IMR-90 (cell line): Measurements from ENCODE around the gene PFDN5. TPM values are rescaled to one million over a fixed set of nuclear protein-coding genes. Genes with fewer than 3 reads are reported as not detected.

Experiments used
- ATAC-seq: fragments of 200-7000 bp; cut with Tn5 transposase; 2 replicates; pipeline ENCODE4 v1.9.1; 2020; ENCODE audit warnings: low read depth, mild to moderate bottlenecking, moderate library complexity
- BruUV-seq: library from RNA; stranded (reverse); fragments of 400-500 nt; replicated peaks from 2 replicates; lab custom pipeline; 2021; lab: Mats Ljungman, UMichigan
- CTCF ChIA-PET: fragments of 300-600 bp; formaldehyde crosslinking; extraction: SDS; loops from one replicate; lab custom pipeline; 2021; ENCODE audit warnings: antibody characterized with exemption; lab: Yijun Ruan, JAX
- POLR2A ChIA-PET: fragments of 300-600 bp; sonication (Branson Sonifier 250); formaldehyde crosslinking; loops from one replicate; lab custom pipeline; 2022; ENCODE audit warnings: antibody characterized with exemption; ENCODE audit not compliant: unreplicated experiment; lab: Charles Lee
- DNase-seq: peaks from one replicate; pipeline ENCODE4 v3.0.0; 2013
- H2AFZ ChIP-seq: replicated peaks from 2 replicates; pipeline ENCODE3; 2013; ENCODE audit warnings: low read length, mild to moderate bottlenecking; ENCODE audit not compliant: poor library complexity
- H2AK5ac ChIP-seq: 2 replicates; pipeline ENCODE4 v1.6.1; 2013; ENCODE audit warnings: low read depth, low read length, inconsistent platforms
- H2AK9ac ChIP-seq: replicated peaks from 2 replicates; pipeline ENCODE3; 2013; ENCODE audit warnings: mild to moderate bottlenecking, low read depth, low read length, moderate library complexity; ENCODE audit not compliant: poor library complexity
- H2BK120ac ChIP-seq: 2 replicates; pipeline ENCODE4 v1.6.1; 2013; ENCODE audit warnings: low read depth, low read length, inconsistent platforms
- H2BK15ac ChIP-seq: 3 replicates; pipeline ENCODE4 v1.6.1; 2013; ENCODE audit warnings: low read depth, low read length, inconsistent platforms
- H2BK20ac ChIP-seq: 2 replicates; pipeline ENCODE4 v1.6.1; 2013; ENCODE audit warnings: low read depth, mild to moderate bottlenecking, inconsistent platforms, low read length, moderate library complexity
- H2BK5ac ChIP-seq: 2 replicates; pipeline ENCODE4 v1.6.1; 2013; ENCODE audit warnings: mild to moderate bottlenecking, low read depth, low read length, inconsistent platforms; ENCODE audit not compliant: poor library complexity, severe bottlenecking
- H3K14ac ChIP-seq: replicated peaks from 2 replicates; pipeline ENCODE4 v1.6.1; 2013; ENCODE audit warnings: low read depth, low read length, inconsistent platforms
- H3K18ac ChIP-seq: 2 replicates; pipeline ENCODE4 v1.6.1; 2013; ENCODE audit warnings: low read depth, low read length, control low read depth
- H3K23ac ChIP-seq: 2 replicates; pipeline ENCODE4 v1.6.1; 2013; ENCODE audit warnings: low read depth, low read length, inconsistent platforms
- H3K27ac ChIP-seq: 2 replicates; pipeline ENCODE4 v1.5.1; 2013; ENCODE audit warnings: mild to moderate bottlenecking, control low read depth, low read length; ENCODE audit not compliant: insufficient read depth
- H3K27me3 ChIP-seq: 2 replicates; pipeline ENCODE4 v1.6.1; 2013; ENCODE audit warnings: low read length; ENCODE audit not compliant: control insufficient read depth, insufficient read depth
- H3K36me3 ChIP-seq: 2 replicates; pipeline ENCODE4 v1.6.1; 2013; ENCODE audit warnings: low read length, mixed read lengths; ENCODE audit not compliant: control insufficient read depth, insufficient read depth
- H3K4ac ChIP-seq: 2 replicates; pipeline ENCODE4 v1.6.1; 2013; ENCODE audit warnings: low read depth, low read length, inconsistent platforms
- H3K4me1 ChIP-seq: 2 replicates; pipeline ENCODE4 v1.6.1; 2013; ENCODE audit warnings: low read length, mixed read lengths; ENCODE audit not compliant: control insufficient read depth, insufficient read depth
- H3K4me2 ChIP-seq: 2 replicates; pipeline ENCODE4 v1.6.1; 2013; ENCODE audit warnings: low read depth, mild to moderate bottlenecking, control low read depth, low read length, moderate library complexity
- H3K4me3 ChIP-seq: 2 replicates; pipeline ENCODE4 v1.5.1; 2013; ENCODE audit warnings: low read depth, mild to moderate bottlenecking, control low read depth, low read length, moderate library complexity; ENCODE audit not compliant: insufficient read depth
- H3K56ac ChIP-seq: 2 replicates; pipeline ENCODE4 v1.6.1; 2013; ENCODE audit warnings: low read length, inconsistent platforms; ENCODE audit not compliant: insufficient read depth; ENCODE audit errors: extremely low read depth
- H3K79me1 ChIP-seq, 2 experiments: 2 replicates each; pipeline ENCODE4 v1.6.1; 2013; ENCODE audit warnings: low read length in 2 of 2, inconsistent platforms in 1 of 2, low read depth in 1 of 2
- H3K9ac ChIP-seq: 2 replicates; pipeline ENCODE4 v1.6.1; 2013; ENCODE audit warnings: low read depth, low read length, control low read depth
- H3K9me1 ChIP-seq: 2 replicates; pipeline ENCODE4 v1.6.1; 2013; ENCODE audit warnings: low read length, inconsistent platforms; ENCODE audit not compliant: insufficient read depth
- H3K9me3 ChIP-seq: 2 replicates; pipeline ENCODE4 v1.6.1; 2013; ENCODE audit warnings: low read length; ENCODE audit not compliant: control insufficient read depth, insufficient read depth
- H4K20me1 ChIP-seq: 2 replicates; pipeline ENCODE4 v1.6.1; 2013; ENCODE audit warnings: low read length, inconsistent platforms; ENCODE audit not compliant: insufficient read depth
- H4K5ac ChIP-seq: 2 replicates; pipeline ENCODE4 v1.6.1; 2013; ENCODE audit warnings: mild to moderate bottlenecking, low read depth, low read length, control low read depth
- H4K8ac ChIP-seq, 2 experiments: 2 replicates each; pipeline ENCODE4 v1.6.1; 2013; ENCODE audit warnings: low read depth in 2 of 2, low read length in 2 of 2, control low read depth in 1 of 2, inconsistent platforms in 1 of 2
- H4K91ac ChIP-seq: 2 replicates; pipeline ENCODE4 v1.6.1; 2013; ENCODE audit warnings: low read depth, low read length, inconsistent platforms; ENCODE audit not compliant: insufficient read depth
- BHLHE40 ChIP-seq: fragments of 150-350 bp; IDR thresholded peaks from 2 replicates; pipeline ENCODE4 v1.6.1; 2016; ENCODE audit warnings: mild to moderate bottlenecking, low read depth, low read length
- CEBPB ChIP-seq: IDR thresholded peaks from 2 replicates; pipeline ENCODE4 v1.6.1; 2012; ENCODE audit warnings: low read depth, low read length, improper control_type of control experiment
- CHD1 ChIP-seq: IDR thresholded peaks from 2 replicates; pipeline ENCODE4 v1.6.1; 2012; ENCODE audit warnings: low read depth, low read length, improper control_type of control experiment
- CTCF ChIP-seq: conservative IDR thresholded peaks from 2 replicates; pipeline ENCODE4 v1.5.1; 2012; ENCODE audit warnings: mild to moderate bottlenecking, low read depth, low read length, improper control_type of control experiment
- FOS ChIP-seq: fragments of 150-350 bp; IDR thresholded peaks from 2 replicates; pipeline ENCODE4 v1.6.1; 2016; ENCODE audit warnings: low read depth, low read length
- MAFK ChIP-seq: IDR thresholded peaks from 2 replicates; pipeline ENCODE4 v1.6.1; 2012; ENCODE audit warnings: low read depth, low read length, improper control_type of control experiment
- MXI1 ChIP-seq: IDR thresholded peaks from 2 replicates; pipeline ENCODE4 v1.6.1; 2012; ENCODE audit warnings: low read depth, mild to moderate bottlenecking, low read length, moderate library complexity, borderline replicate concordance
- NFE2L2 ChIP-seq: fragments of 150-350 bp; IDR thresholded peaks from 2 replicates; pipeline ENCODE4 v1.6.1; 2016; ENCODE audit warnings: low read depth, mild to moderate bottlenecking, low read length
- POLR2A ChIP-seq: IDR thresholded peaks from 2 replicates; pipeline ENCODE4 v1.6.1; 2012; ENCODE audit warnings: mild to moderate bottlenecking, low read depth, low read length
- RAD21 ChIP-seq: IDR thresholded peaks from 2 replicates; pipeline ENCODE4 v1.6.1; 2012; ENCODE audit warnings: low read length, improper control_type of control experiment
- RFX5 ChIP-seq: IDR thresholded peaks from 2 replicates; pipeline ENCODE4 v1.8.0; 2012; ENCODE audit warnings: low read depth, mild to moderate bottlenecking, low read length, moderate library complexity
- SMC3 ChIP-seq: fragments of 150-350 bp; IDR thresholded peaks from 2 replicates; pipeline ENCODE4 v1.6.1; 2016; ENCODE audit warnings: low read depth, mild to moderate bottlenecking, antibody characterized with exemption, low read length, moderate library complexity
- USF2 ChIP-seq: fragments of 150-350 bp; IDR thresholded peaks from 2 replicates; pipeline ENCODE4 v1.6.1; 2017; ENCODE audit warnings: mild to moderate bottlenecking, antibody characterized with exemption, low read length, low read depth
- WGBS, 2 experiments: methylation state at CpG; one replicate each; pipeline versions ENCODE4 v1.1.5 to v1.1.7; 2013; ENCODE audit warnings: missing lambda C conversion rate in 2 of 2; ENCODE audit not compliant: insufficient read length in 1 of 2; ENCODE audit errors: extremely low coverage in 2 of 2; 5-methylcytosine and 5-hydroxymethylcytosine counted together
- dilution Hi-C: fragments of 300-500 bp; cut with HindIII; formaldehyde crosslinking; loops from one replicate; pipeline ENCODE4 v1.14.3; 2018; ENCODE audit warnings: low sequenced_read_pairs; ENCODE audit not compliant: unreplicated experiment
- in situ Hi-C: fragments of 300-500 bp; cut with MboI; formaldehyde crosslinking; loops from 3 replicates; pipeline ENCODE4 v1.14.3; 2019; ENCODE audit warnings: low sequenced_read_pairs, inconsistent platforms, mixed read lengths
- intact Hi-C: fragments of 100-400 bp; cut with micrococcal nuclease; formaldehyde crosslinking; loops from 2 replicates; pipeline ENCODE4 v1.10.0; 2022
- polyA plus RNA-seq, 3 experiments: library from polyadenylated mRNA; depleted of rRNA; stranded (reverse); fragments of >200 nt; gene quantifications; 2 replicates each; pipeline ENCODE4 v1.2.3, GENCODE V29; 2012; ENCODE audit warnings: low replicate concordance in 1 of 3
- total RNA-seq: library from RNA; depleted of rRNA; stranded (reverse); fragments of >200 nt; gene quantifications from 2 replicates; pipeline ENCODE4 v1.2.3, GENCODE V29; 2012

Gene PFDN5
- total and polyA plus RNA-seq, 2 of the 4 experiments (the other 2 are of a cell fraction), result 1,011 to 1,338 TPM

- POLR2A ChIA-PET, result no interaction called here
- in situ Hi-C loops, result no loop called here
- BruUV-seq, result no TSS peak
Measured at GRCh38 chr12:53267306-53267998, 27.9 kb upstream of the PFDN5 start.

More at GRCh38 chr12:53267306-53267998, 27.9 kb upstream of the PFDN5 start:
- no peak overlapping the region; the same call in 1 of the 2 replicates for H4K91ac ChIP-seq
- peak overlapping the region; percentile 17 for H2BK5ac ChIP-seq
- H3K4me2 ChIP-seq, result peak overlapping the region; percentile 90
- H3K9ac ChIP-seq, result peak overlapping the region; percentile 62; the same call in 1 of the 2 replicates
- WGBS, 2 experiments, result no CpG with 5 or more reads among the region's 18 CpGs
- H3K79me1 ChIP-seq, result peaks cover 31 to 40% of the 10 kb centered on the region in 2 experiments
- no peak for TF ChIP-seq BHLHE40
- TF ChIP-seq RAD21, result no peak
- no peak for TF ChIP-seq MAFK
- TF ChIP-seq FOS, result no peak
- no peak for TF ChIP-seq USF2
- no peak for TF ChIP-seq RFX5
- no peak for TF ChIP-seq SMC3
- no peak for TF ChIP-seq CHD1
- no peak for TF ChIP-seq CTCF
- no peak for TF ChIP-seq NFE2L2
- no peak for TF ChIP-seq CEBPB
- no peak for TF ChIP-seq POLR2A
- TF ChIP-seq MXI1, result no peak
- peak overlapping the region; percentile 79; the same call in 1 of the 2 replicates for H3K4ac ChIP-seq
- H2AK9ac ChIP-seq, result no peak overlapping the region
- peak overlapping the region; percentile 90 for H3K4me3 ChIP-seq
- 0 out of 2 replicates have a peak, but pooled peaks cover 2% of the 10 kb centered on the region for H3K36me3 ChIP-seq
- peaks cover 7% of the 10 kb centered on the region; the same call in 1 of the 2 replicates for H3K4me1 ChIP-seq
- intact Hi-C loops (no loop called here), dilution Hi-C loops (no loop called here)
- H4K20me1 ChIP-seq, result no peaks in the 10 kb centered on the region; the same call in 1 of the 2 replicates
- peak overlapping the region; percentile 58; the same call in 1 of the 2 replicates for H3K23ac ChIP-seq
- CTCF ChIA-PET, result interaction anchor here (0.7 to 1.6 kb wide), 3 partner anchors 11 to 13 kb away, joined by 3 to 6 read pairs (median 4); no protein-coding TSS in a partner anchor
- peak overlapping the region; percentile 9; the same call in 1 of the 2 replicates for H2AK5ac ChIP-seq
- no peak overlapping the region for H3K18ac ChIP-seq
- peak overlapping the region; percentile 59 for H2BK120ac ChIP-seq
- peak overlapping the region; percentile 90 for H3K14ac ChIP-seq
- no peak for DNase-seq
- no peak overlapping the region for H3K27ac ChIP-seq
- no peak overlapping the region for H2BK20ac ChIP-seq
- H4K8ac ChIP-seq, result peak overlapping the region; percentile 83 to 95
- ATAC-seq, result no peak
- H2AFZ ChIP-seq, result peak overlapping the region; percentile 99
- H3K9me3 ChIP-seq, result no peaks in the 10 kb centered on the region
- peak overlapping the region; percentile 73; the same call in 1 of the 2 replicates for H4K5ac ChIP-seq
- H3K56ac ChIP-seq, result no peak overlapping the region
- 0 out of 3 replicates have a peak overlapping the region, but pooled peaks have one; percentile 33 for H2BK15ac ChIP-seq
- H3K27me3 ChIP-seq, result no peaks in the 10 kb centered on the region
- H3K9me1 ChIP-seq, result peaks cover 14% of the 10 kb centered on the region
